T-helper 2 cell treated with Interferon-gamma antibody and Interleukin-4, amounts not matched to agents 5 μg/mL and 100 μg/mL, for 36 hours (primary cell): ENCODE results near the gene HOXA4.

Source experiments
- DNase-seq: peaks from one replicate; pipeline ENCODE4 v3.0.0; 2021; ENCODE audit warnings: low spot score
- H3K27ac Mint-ChIP-seq: one replicate; pipeline ENCODE4 v1.8.0; 2021; ENCODE audit warnings: mild to moderate bottlenecking, mixed read lengths
- H3K27me3 Mint-ChIP-seq: one replicate; pipeline ENCODE4 v1.8.0; 2021; ENCODE audit warnings: low read depth, mixed read lengths
- H3K36me3 Mint-ChIP-seq: one replicate; pipeline ENCODE4 v1.8.0; 2021; ENCODE audit warnings: low read depth, mixed read lengths
- H3K4me1 Mint-ChIP-seq: one replicate; pipeline ENCODE4 v1.8.0; 2021; ENCODE audit warnings: low read depth, mixed read lengths
- H3K4me3 Mint-ChIP-seq: one replicate; pipeline ENCODE4 v1.8.0; 2022; ENCODE audit warnings: mild to moderate bottlenecking, moderate library complexity, mixed read lengths
- H3K9me3 Mint-ChIP-seq: one replicate; pipeline ENCODE4 v1.8.0; 2021; ENCODE audit warnings: mixed read lengths

HOXA4 gene

DNA sequence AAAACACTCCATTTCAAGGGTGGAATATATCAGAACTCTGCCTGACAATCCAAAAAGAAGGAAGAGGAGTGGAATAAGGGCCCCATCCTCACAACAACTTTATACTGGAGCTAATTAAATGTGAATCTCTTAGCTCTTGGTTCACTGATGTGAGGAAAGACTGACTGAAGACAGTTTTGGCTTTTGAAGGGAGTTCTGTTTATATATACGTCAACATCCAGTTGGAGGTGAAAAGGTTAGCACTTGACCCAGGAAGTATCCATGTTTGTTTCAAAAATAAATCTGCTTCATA is 37.8 kb downstream of the HOXA4 start:
- H3K27ac Mint-ChIP-seq, result no peak overlapping the region
- H3K27me3 Mint-ChIP-seq, result peaks cover 87% of the 10 kb centered on the region
- H3K9me3 Mint-ChIP-seq, result no peaks in the 10 kb centered on the region
- H3K36me3 Mint-ChIP-seq, result peaks cover 1% of the 10 kb centered on the region
- H3K4me1 Mint-ChIP-seq, result peaks cover 12% of the 10 kb centered on the region
- DNase-seq, result no peak
- no peak overlapping the region for H3K4me3 Mint-ChIP-seq

DNA sequence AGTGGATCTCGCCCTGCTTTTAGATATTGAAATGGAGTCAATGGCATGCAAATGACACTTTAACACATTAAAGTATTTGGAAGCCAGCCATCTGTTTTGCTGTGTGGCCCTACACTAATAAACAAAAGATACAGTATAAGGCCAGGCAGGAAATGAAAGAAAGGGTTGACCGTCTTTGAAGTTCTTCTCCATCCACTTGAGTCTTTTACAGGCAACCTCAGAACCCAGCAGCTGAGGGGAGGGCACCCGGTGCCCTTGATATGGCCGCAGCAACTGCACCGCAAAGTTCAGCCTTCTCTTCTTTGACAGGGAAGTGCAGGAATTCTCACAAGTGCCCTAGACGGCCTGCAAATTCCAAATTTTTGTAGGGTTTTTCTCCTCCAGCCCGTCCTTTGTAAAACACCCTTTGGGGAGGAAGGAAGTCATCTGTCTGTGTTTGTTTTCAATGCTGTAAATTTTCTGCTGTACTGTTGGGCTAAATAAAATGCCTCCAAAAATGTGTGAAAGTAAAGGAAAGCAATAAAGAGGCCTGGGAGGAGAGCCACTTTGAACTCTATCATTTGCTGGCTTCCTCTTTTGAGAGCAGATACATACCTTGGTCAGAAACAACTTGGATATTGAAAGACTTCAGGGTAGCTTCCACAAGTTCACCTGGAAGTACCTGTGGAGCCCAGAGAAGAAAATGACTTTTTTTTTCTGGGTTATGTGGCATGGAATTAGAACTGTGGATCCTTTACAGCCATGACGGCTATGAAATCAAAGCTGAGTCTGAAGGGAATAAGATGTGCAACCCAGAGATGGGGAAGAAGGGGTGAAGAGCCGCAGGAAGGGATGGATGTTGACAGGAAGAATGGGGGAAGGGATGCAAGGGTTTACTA is 38.4 kb downstream of the HOXA4 start:
- Mint-ChIP-seq H3K4me1 (peaks cover 10% of the 10 kb centered on the region), H3K27me3 (peaks cover 87% of the 10 kb centered on the region), H3K9me3 (no peaks in the 10 kb centered on the region), H3K27ac (no peak overlapping the region), H3K4me3 (no peak overlapping the region), H3K36me3 (peaks cover 1% of the 10 kb centered on the region)
- DNase-seq, result no peak

DNA sequence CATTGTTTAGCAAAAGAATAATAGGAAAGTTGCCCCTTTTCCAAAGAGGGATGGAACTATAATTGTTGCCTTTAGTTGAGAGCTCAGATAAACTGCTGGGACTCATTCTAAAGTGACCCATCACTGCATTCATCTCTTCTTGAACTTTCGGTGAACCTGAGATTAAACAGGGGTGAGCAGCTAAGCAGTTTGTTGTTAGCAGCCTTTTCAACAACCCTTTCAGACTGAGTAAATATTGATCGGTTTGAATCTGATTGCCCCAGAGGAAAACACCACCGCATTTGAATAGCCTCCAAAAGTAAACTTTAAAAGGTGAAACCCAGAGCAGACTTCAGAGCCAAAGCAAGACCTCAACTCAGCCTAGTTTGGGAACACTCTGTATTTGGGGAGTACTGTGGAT is 39.5 kb downstream of the HOXA4 start:
- Mint-ChIP-seq H3K9me3 (no peaks in the 10 kb centered on the region), H3K4me3 (no peak overlapping the region), H3K4me1 (peaks cover 8% of the 10 kb centered on the region), H3K27me3 (peaks cover 90% of the 10 kb centered on the region), H3K27ac (no peak overlapping the region), H3K36me3 (peaks cover 1% of the 10 kb centered on the region)
- DNase-seq, result no peak

DNA sequence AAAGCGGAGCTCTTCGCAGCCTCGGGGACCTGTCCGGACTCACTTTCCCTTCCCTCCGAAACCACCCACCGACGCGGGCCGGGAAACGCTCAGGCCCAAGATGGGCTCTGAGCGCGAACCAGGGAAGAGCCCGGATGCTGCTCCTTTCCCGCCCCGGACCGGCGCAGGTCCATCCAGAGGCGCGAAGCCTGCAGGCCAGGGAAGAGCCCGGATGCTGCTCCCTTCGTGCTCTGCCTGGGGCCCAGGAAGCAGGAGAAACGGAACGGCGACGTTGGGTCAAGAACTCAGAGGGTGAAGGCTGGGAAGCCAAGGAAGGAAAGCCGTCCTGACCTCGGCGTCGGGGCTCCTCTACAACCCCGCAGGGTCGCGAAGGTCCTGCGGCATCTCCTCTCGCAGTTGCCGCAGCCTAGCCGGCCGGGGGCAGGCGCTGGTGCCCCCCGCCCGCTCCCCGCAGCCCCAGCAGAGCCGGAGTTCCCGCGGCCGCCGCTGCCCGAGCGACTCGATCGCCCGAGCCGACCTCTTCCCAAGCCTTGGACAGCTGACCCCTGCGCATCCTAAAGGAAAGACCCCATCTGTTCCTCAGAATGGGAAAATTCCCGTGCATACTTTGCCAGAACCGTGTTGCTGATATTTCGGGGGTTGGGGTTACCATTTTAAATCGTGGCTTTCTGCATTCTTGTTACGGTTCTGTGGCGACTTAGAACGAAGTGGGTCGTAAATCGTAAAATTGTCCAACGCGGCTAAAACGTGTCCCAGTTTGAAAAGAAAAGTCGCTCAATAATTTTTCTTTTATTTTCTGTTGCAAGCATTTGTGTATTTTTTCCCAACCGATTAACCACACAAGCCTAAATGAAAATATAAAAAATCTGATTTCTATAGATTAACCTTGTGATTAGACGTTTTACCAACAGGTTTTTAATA is 42.3 kb downstream of the HOXA4 start:
- H3K27me3 Mint-ChIP-seq, result peaks cover 78% of the 10 kb centered on the region
- H3K36me3 Mint-ChIP-seq, result peaks cover 1% of the 10 kb centered on the region
- H3K4me1 Mint-ChIP-seq, result no peaks in the 10 kb centered on the region

DNA sequence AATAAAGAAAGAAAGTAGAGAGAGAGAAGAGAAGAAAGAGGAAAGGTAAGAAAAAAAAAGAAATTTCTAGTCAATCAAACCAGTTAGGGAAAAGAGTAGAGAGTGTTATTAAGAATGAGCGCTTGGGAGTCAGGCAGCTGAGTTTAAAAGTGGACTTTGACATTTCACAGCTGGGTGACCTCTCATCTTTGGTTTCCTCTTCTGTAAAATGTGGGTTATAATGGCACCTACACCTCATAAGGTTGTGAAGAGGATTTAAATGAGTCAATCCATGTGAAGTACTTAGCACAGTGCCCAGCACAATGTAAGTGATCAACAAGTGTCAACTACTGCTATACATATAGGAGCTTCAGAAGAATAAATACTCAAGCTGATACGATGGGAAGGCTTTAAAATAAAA is 46.9 kb downstream of the HOXA4 start:
- Mint-ChIP-seq H3K4me1 (peaks cover 6% of the 10 kb centered on the region), H3K27me3 (peaks cover 33% of the 10 kb centered on the region)

More for the DNA sequence above, 42.3 kb downstream of the HOXA4 start:
- DNase-seq, result no peak
- Mint-ChIP-seq H3K4me3 (no peak overlapping the region), H3K9me3 (no peaks in the 10 kb centered on the region), H3K27ac (no peak overlapping the region)

DNA sequence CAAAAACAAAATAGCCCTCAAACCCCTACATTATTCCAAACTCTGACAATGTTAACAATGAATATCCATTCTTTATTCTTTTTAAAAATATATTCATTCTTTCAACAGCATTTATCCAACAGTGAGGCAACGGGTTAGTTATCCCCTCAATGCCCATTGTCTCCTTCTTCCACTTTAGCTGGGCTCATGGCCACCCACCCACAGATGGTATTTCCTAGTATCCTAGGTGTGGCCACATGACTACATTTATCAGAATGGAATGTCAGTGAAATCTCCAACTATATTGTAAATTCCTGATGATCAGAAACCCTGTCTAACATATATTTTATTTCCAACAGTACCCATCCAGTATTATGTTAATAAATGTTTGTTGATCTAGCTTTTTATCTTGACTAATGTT is 48.4 kb downstream of the HOXA4 start:
- Mint-ChIP-seq H3K9me3 (no peaks in the 10 kb centered on the region), H3K27ac (no peak overlapping the region), H3K27me3 (peaks cover 20% of the 10 kb centered on the region), H3K4me1 (peaks cover 6% of the 10 kb centered on the region), H3K4me3 (no peak overlapping the region), H3K36me3 (no peaks in the 10 kb centered on the region)
- no peak for DNase-seq

More for the DNA sequence above, 46.9 kb downstream of the HOXA4 start:
- Mint-ChIP-seq H3K36me3 (no peaks in the 10 kb centered on the region), H3K9me3 (no peaks in the 10 kb centered on the region), H3K27ac (no peak overlapping the region), H3K4me3 (no peak overlapping the region)
- DNase-seq, result no peak

DNA sequence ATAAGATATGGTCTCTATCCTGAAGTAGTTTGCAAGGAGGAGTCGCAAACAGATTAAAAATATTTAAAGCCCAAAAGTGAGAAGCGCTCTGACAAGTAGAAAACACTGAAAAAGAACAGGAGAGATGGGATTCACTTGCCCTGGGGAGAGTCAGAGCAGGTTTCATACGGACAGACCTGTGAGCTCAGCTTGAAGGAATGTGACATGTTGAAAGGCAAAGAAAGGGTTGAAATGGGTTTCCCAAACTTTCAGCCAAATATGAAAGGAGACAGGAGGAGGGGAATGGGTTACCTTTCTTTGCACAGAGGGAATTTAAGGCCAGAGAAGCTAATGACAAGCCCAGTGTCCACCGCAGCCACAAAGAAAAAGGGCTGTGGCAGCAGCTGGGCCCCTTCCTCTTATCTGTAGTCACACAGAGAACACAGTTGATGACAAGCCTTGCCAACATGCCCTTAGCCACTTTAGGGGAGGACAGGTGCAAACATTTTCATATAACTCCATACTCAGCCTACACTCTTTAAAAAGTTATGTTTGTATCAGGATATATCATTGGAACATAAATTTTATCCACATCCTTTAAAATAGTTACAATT is 49.6 kb downstream of the HOXA4 start:
- Mint-ChIP-seq H3K36me3 (no peaks in the 10 kb centered on the region), H3K9me3 (no peaks in the 10 kb centered on the region), H3K4me3 (no peak overlapping the region), H3K27me3 (peaks cover 13% of the 10 kb centered on the region), H3K4me1 (peaks cover 6% of the 10 kb centered on the region), H3K27ac (no peak overlapping the region)
- DNase-seq, result no peak

DNA sequence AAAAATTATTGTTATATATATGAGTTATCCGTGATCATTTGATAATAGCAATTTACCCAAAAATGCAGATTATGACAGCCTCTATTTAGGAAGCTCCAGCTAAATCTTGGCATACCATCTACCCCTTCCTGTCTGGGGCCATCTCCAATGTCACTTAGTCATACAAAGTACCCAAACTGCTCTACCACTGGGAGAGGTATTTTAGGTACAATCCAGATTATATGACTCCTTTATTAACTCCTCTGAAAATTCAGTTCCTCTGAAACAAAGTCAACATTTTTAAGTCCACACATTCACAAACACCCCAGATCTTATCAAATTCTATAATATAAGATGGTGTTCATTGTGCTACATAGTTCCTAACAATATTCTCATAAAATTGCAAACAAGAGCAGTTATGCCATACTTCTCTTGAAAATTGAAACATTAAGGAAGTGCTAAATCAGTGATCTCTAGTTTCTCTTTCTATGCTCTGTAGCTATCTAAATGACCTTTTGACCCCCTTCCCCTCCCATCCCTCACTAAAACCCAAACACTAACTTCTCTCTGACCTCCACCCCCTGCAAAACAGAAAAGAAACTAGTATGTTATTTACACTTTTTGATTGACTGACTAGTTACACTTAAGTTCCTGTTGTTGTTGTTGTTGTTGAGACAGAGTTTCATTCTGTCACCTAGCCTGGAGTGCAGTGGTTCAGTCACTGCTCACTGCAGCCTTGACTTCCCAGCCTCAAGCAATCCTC is 51.2 kb downstream of the HOXA4 start:
- Mint-ChIP-seq H3K27me3 (peaks cover 9% of the 10 kb centered on the region), H3K4me3 (no peak overlapping the region), H3K36me3 (no peaks in the 10 kb centered on the region), H3K4me1 (peaks cover 6% of the 10 kb centered on the region), H3K9me3 (no peaks in the 10 kb centered on the region), H3K27ac (no peak overlapping the region)
- DNase-seq, result no peak

DNA sequence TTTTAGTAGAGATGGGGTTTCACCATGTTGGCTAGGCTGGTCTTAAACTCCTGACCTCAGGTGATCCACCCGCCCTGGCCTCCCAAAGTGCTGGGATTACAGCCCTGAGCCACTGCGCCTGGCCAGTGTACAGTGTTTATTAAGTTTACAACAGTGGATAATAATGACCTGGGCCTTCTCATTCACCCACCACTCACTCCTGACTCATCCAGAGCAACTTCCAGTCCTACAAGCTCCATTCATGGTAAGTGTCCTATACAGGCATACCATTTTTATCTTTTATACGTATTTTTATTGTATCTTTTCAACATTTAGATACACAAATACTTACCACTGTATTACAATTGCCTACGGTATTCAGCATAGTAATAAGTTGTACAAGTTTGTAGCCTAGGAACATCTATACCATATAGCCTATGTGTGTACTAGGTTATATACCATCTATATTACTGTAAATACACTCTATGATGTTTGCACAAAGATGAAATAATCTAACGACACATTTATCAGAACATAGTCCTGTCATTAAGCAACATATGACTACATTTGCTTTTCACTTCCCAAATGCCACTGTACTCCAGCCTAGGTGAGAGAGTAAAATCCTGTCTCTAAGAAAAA is 51.8 kb downstream of the HOXA4 start:
- no peak for DNase-seq
- no peaks in the 10 kb centered on the region for H3K36me3 Mint-ChIP-seq
- peaks cover 4% of the 10 kb centered on the region for H3K27me3 Mint-ChIP-seq
- H3K4me3 Mint-ChIP-seq, result no peak overlapping the region
- no peaks in the 10 kb centered on the region for H3K9me3 Mint-ChIP-seq
- H3K27ac Mint-ChIP-seq, result no peak overlapping the region
- peaks cover 6% of the 10 kb centered on the region for H3K4me1 Mint-ChIP-seq
